Mesodermal cell (in vitro differentiated cells): ENCODE results near the gene SPARC.

Experiments used
- H3K27ac ChIP-seq: 2 replicates; pipeline ENCODE4 v1.7.0; 2013; ENCODE audit warnings: mild to moderate bottlenecking, low read depth, low read length, moderate library complexity; ENCODE audit not compliant: severe bottlenecking
- H3K36me3 ChIP-seq: 2 replicates; pipeline ENCODE4 v1.7.1; 2013; ENCODE audit warnings: mild to moderate bottlenecking, low read length, moderate library complexity; ENCODE audit not compliant: control insufficient read depth, insufficient read depth
- H3K4me1 ChIP-seq: one replicate; pipeline ENCODE4 v1.7.1; 2013; ENCODE audit warnings: mild to moderate bottlenecking, low read length; ENCODE audit not compliant: insufficient read depth, control insufficient read depth, poor library complexity, severe bottlenecking
- H3K4me3 ChIP-seq: 2 replicates; pipeline ENCODE4 v1.7.0; 2013; ENCODE audit warnings: low read length, control low read depth, mild to moderate bottlenecking; ENCODE audit not compliant: insufficient read depth, poor library complexity, severe bottlenecking; ENCODE audit errors: extremely low read depth
- H3K9me3 ChIP-seq: 2 replicates; pipeline ENCODE4 v1.7.1; 2013; ENCODE audit warnings: mild to moderate bottlenecking, low read length, moderate library complexity; ENCODE audit not compliant: control insufficient read depth
- WGBS, 2 experiments: methylation state at CpG; one replicate each; pipeline ENCODE4 v1.1.5; 2013; ENCODE audit warnings: missing lambda C conversion rate in 2 of 2; ENCODE audit not compliant: insufficient coverage in 2 of 2; 5-methylcytosine and 5-hydroxymethylcytosine counted together

SPARC gene

GRCh38 chr5:151670083-151670686 is 16.5 kb downstream of the SPARC start:
- no peaks in the 10 kb centered on the region for H3K9me3 ChIP-seq
- peaks cover 100% of the 10 kb centered on the region for H3K36me3 ChIP-seq
- peak overlapping the region; percentile 89 for H3K27ac ChIP-seq
- WGBS, 2 experiments: 91 to 100% methylated on average over 1 to 3 of the region's 4 CpGs
- H3K4me1 ChIP-seq: peaks cover 46% of the 10 kb centered on the region
- no peak overlapping the region for H3K4me3 ChIP-seq

GRCh38 chr5:151667083-151667482 is 19.6 kb downstream of the SPARC start:
- peaks cover 100% of the 10 kb centered on the region for H3K36me3 ChIP-seq
- H3K27ac ChIP-seq: no peak overlapping the region
- H3K4me3 ChIP-seq: no peak overlapping the region
- WGBS, 2 experiments: 94 to 99% methylated on average over 6 to 7 of the region's 7 CpGs
- H3K4me1 ChIP-seq: peaks cover 34% of the 10 kb centered on the region
- H3K9me3 ChIP-seq: no peaks in the 10 kb centered on the region

GRCh38 chr5:151665613-151666012 is 21.1 kb downstream of the SPARC start:
- H3K36me3 ChIP-seq: peaks cover 93% of the 10 kb centered on the region
- H3K27ac ChIP-seq: no peak overlapping the region
- no peak overlapping the region for H3K4me3 ChIP-seq
- WGBS, 2 experiments: 89 to 100% methylated on average over 2 of the region's 2 CpGs
- H3K9me3 ChIP-seq: no peaks in the 10 kb centered on the region
- peaks cover 32% of the 10 kb centered on the region for H3K4me1 ChIP-seq

GRCh38 chr5:151664694-151665585 is 21.8 kb downstream of the SPARC start:
- WGBS, 2 experiments: 92 to 100% methylated on average over 2 to 3 of the region's 6 CpGs
- peaks cover 86% of the 10 kb centered on the region for H3K36me3 ChIP-seq
- no peaks in the 10 kb centered on the region for H3K9me3 ChIP-seq
- H3K27ac ChIP-seq: peak overlapping the region; percentile 41
- peaks cover 28% of the 10 kb centered on the region for H3K4me1 ChIP-seq
- no peak overlapping the region for H3K4me3 ChIP-seq

GRCh38 chr5:151663617-151664293 is 23.0 kb downstream of the SPARC start:
- Histone ChIP-seq H3K36me3 (peaks cover 75% of the 10 kb centered on the region), H3K27ac (peak overlapping the region; percentile 41), H3K9me3 (no peaks in the 10 kb centered on the region), H3K4me3 (no peak overlapping the region), H3K4me1 (peaks cover 38% of the 10 kb centered on the region)
- WGBS, 2 experiments: 90 to 93% methylated on average over 11 to 17 of the region's 17 CpGs

GRCh38 chr5:151662805-151663204 is 23.9 kb downstream of the SPARC start:
- H3K36me3 ChIP-seq: peaks cover 65% of the 10 kb centered on the region
- no peaks in the 10 kb centered on the region for H3K9me3 ChIP-seq
- H3K4me3 ChIP-seq: no peak overlapping the region
- peak overlapping the region; percentile 41 for H3K27ac ChIP-seq
- peaks cover 38% of the 10 kb centered on the region for H3K4me1 ChIP-seq
- 92 to 100% methylated on average over 1 to 4 of the region's 4 CpGs for WGBS, 2 experiments

- WGBS, 2 experiments: 90 to 100% methylated on average over 1 to 3 of the region's 4 CpGs
- Histone ChIP-seq H3K9me3 (no peaks in the 10 kb centered on the region), H3K27ac (no peak overlapping the region), H3K4me1 (peaks cover 38% of the 10 kb centered on the region), H3K4me3 (no peak overlapping the region), H3K36me3 (peaks cover 59% of the 10 kb centered on the region)
Observed at GRCh38 chr5:151661968-151662732, 24.6 kb downstream of the SPARC start.

- Histone ChIP-seq H3K27ac (peak overlapping the region; percentile 7), H3K9me3 (no peaks in the 10 kb centered on the region), H3K4me1 (peaks cover 38% of the 10 kb centered on the region), H3K36me3 (peaks cover 46% of the 10 kb centered on the region), H3K4me3 (no peak overlapping the region)
- WGBS, 2 experiments: 89 to 94% methylated on average over 7 of the region's 12 CpGs
Observed at GRCh38 chr5:151660616-151661495, 25.9 kb downstream of the SPARC start.

GRCh38 chr5:151659001-151659754 is 27.5 kb downstream of the SPARC start:
- WGBS, 2 experiments: 14 to 24% methylated on average over 6 to 9 of the region's 10 CpGs
- H3K36me3 ChIP-seq: peaks cover 29% of the 10 kb centered on the region
- H3K4me1 ChIP-seq: peaks cover 31% of the 10 kb centered on the region
- H3K27ac ChIP-seq: peak overlapping the region; percentile 68
- no peaks in the 10 kb centered on the region for H3K9me3 ChIP-seq
- H3K4me3 ChIP-seq: no peak overlapping the region
